PFSK-1 (cell line): ENCODE results near the gene ERGIC1.

Experiments used
- FOXP2 ChIP-seq: optimal IDR thresholded peaks from 2 replicates; pipeline ENCODE3; 2011; ENCODE audit warnings: borderline replicate concordance, control low read depth, inconsistent platforms; ENCODE audit not compliant: insufficient read depth; ENCODE audit errors: extremely low read length, extremely low read depth
- POLR2AphosphoS5 ChIP-seq: IDR thresholded peaks from 2 replicates; pipeline ENCODE4 v1.6.1; 2012; ENCODE audit warnings: low read depth, mild to moderate bottlenecking, control low read depth, low read length, moderate library complexity
- SIN3A ChIP-seq: IDR thresholded peaks from 2 replicates; pipeline ENCODE4 v1.6.1; 2012; ENCODE audit warnings: mild to moderate bottlenecking, low read length, moderate library complexity, borderline replicate concordance; ENCODE audit not compliant: insufficient read depth
- TAF1 ChIP-seq: IDR thresholded peaks from 2 replicates; pipeline ENCODE4 v1.6.1; 2012; ENCODE audit warnings: low read length, control low read depth, borderline replicate concordance; ENCODE audit not compliant: insufficient read depth
- TF ChIP-seq, protein P1 (sequence below), 2 experiments: IDR thresholded peaks; 2 replicates each; pipeline versions ENCODE4 v1.6.1 to v1.8.0; 2011 to 2012; ENCODE audit warnings: low read depth in 2 of 2, low read length in 2 of 2, control low read depth in 1 of 2, inconsistent platforms in 1 of 2, mild to moderate bottlenecking in 1 of 2, moderate library complexity in 1 of 2; ENCODE audit not compliant: insufficient read depth in 1 of 2

ERGIC1 gene

DNA sequence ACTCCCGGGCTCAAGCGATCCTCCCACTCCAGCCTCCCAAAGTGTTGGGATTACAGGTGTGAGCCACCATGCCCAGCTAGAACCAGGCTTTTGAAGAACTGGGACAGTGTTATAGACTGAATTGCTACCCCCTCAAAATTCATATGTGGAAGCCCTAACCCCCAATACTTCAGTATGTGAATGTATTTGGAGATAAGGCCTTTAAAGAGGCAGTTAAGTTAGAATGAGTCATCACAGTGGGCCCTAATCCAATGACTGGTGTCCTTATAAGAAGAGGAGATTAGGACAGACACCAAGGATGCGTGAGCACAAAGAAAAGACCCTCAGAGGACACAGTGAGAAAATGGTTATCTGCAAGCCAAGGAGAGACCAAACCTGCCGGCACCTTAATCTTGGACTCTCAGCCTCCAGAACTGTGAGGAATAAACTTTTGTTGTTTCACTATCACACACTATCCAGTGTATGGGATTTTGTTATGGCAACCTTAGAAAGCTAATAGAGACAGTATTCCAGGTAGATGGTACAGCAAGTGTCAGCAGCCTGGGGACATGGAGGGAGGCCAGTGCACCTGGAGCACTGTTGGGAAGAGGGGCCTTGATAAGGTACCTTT is 31.4 kb upstream of the ERGIC1 start:
- TF ChIP-seq POLR2AphosphoS5 (no peak), SIN3A (no peak), TAF1 (no peak), FOXP2 (no peak)
- TF ChIP-seq, protein P1, sequence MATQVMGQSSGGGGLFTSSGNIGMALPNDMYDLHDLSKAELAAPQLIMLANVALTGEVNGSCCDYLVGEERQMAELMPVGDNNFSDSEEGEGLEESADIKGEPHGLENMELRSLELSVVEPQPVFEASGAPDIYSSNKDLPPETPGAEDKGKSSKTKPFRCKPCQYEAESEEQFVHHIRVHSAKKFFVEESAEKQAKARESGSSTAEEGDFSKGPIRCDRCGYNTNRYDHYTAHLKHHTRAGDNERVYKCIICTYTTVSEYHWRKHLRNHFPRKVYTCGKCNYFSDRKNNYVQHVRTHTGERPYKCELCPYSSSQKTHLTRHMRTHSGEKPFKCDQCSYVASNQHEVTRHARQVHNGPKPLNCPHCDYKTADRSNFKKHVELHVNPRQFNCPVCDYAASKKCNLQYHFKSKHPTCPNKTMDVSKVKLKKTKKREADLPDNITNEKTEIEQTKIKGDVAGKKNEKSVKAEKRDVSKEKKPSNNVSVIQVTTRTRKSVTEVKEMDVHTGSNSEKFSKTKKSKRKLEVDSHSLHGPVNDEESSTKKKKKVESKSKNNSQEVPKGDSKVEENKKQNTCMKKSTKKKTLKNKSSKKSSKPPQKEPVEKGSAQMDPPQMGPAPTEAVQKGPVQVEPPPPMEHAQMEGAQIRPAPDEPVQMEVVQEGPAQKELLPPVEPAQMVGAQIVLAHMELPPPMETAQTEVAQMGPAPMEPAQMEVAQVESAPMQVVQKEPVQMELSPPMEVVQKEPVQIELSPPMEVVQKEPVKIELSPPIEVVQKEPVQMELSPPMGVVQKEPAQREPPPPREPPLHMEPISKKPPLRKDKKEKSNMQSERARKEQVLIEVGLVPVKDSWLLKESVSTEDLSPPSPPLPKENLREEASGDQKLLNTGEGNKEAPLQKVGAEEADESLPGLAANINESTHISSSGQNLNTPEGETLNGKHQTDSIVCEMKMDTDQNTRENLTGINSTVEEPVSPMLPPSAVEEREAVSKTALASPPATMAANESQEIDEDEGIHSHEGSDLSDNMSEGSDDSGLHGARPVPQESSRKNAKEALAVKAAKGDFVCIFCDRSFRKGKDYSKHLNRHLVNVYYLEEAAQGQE (IDR thresholded peaks at IDR 0.05; ENCODE audit: insufficient read depth in 1 of 2, low read depth in 2 of 2, low read length in 2 of 2): no peak

DNA sequence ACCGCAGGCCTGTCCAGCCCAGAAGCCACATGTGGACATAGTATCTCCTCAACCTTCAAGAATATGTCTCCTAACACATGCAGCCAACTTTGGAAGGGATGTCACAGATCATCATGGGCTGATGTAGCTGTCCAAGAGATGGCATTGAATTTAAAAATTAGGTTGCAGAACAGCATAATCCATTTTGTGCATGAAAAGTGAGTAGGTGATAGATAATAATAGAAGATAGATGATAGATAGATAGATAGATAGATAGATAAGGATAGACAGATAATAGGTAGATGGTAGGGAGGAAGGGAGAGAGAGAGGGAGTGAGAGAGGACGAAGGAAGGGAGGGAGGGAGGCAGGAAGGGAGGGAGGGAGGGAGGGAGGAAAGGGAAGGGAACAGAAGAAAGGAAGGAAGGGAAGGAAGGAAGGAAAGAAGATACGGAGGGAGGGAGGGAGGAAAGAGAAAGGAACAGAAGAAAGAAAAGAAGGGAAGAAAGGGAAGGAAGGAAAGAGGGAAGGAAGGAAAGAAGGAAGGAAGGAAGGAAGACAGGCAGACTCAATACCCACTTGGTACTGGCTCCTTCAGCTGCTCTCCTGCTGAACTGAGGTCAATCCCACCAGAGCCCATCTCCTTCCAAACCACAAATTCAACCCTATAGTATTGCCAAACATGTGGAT is 28.9 kb upstream of the ERGIC1 start:
- TF ChIP-seq TAF1 (no peak), POLR2AphosphoS5 (no peak), SIN3A (no peak), FOXP2 (no peak)
- TF ChIP-seq, protein P1 (IDR thresholded peaks at IDR 0.05; ENCODE audit: insufficient read depth in 1 of 2, low read depth in 2 of 2, low read length in 2 of 2): no peak

- TF ChIP-seq POLR2AphosphoS5: no peak
- TF ChIP-seq SIN3A: no peak
- no peak for TF ChIP-seq FOXP2
- TF ChIP-seq, protein P1 (IDR thresholded peaks at IDR 0.05; ENCODE audit: insufficient read depth in 1 of 2, low read depth in 2 of 2, low read length in 2 of 2): no peak
- TF ChIP-seq TAF1: no peak
These were observed 28.3 kb upstream of the ERGIC1 start for GRCh38 chr5:172805736-172806255.

DNA sequence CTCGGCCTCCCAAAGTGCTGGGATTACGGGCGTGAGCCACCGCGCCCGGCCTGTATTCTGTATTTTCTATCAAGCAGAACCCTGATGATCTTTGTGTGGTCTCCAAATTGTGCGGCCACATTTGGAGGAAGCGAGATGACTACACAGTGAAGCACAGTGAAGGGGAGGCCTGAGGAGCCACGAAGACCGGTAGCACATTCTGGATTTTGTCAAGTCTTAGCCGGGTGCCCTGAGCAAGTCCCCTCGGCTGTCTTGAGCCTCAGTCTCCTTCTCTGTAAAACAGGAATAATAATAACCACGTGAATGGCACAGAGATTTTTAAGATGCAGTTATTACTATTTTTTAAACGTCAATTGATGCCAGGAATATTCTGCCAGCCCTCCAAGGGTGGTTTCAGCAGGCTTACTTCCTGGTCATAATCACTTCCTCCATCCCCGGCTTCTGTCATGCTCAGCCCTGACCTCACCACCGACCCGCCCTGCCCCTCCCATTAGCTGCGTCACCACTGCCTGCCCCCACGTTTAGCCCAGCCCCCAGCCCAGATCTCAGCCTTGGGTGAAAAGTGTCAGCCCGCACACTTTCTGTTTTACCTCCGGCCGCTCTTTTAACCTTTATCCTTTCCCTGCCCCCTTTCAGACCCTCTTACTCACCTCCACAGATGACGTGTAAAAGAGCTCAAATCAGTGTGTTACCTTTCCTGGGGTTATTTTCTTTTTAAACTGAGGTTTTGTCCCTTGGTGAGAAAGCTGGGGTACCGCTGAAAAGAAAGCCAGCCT is 27.0 kb upstream of the ERGIC1 start:
- no peak for TF ChIP-seq SIN3A
- TF ChIP-seq FOXP2: peak; percentile 69
- TF ChIP-seq, protein P1 (IDR thresholded peaks at IDR 0.05; ENCODE audit: insufficient read depth in 1 of 2, low read depth in 2 of 2, low read length in 2 of 2): peak in 1 of 2 experiments; percentile 52; a peak in 1 of 4 replicates
- TF ChIP-seq POLR2AphosphoS5: peak; percentile 76; the same call in 1 of the 2 replicates
- TF ChIP-seq TAF1: no peak
